ENCODE data around the gene ZNF740. TPM values are rescaled to one million over a fixed set of nuclear protein-coding genes. Genes with fewer than 3 reads are reported as not detected.

ZNF740 gene
- total RNA-seq, 2 experiments from 2014 or later = 31.6 to 58.2 TPM

GRCh38 chr12:53133722-53134121, 46.8 kb upstream of the ZNF740 start:
- H3K79me2 ChIP-seq (ENCODE audit: insufficient read depth, low read depth, low read length) = no peaks in the 10 kb centered on the region
- H3K9me2 ChIP-seq (ENCODE audit: insufficient read depth, low read length) = no peaks in the 10 kb centered on the region
- H2AFZ ChIP-seq (ENCODE audit: low read length) = no peak overlapping the region
- ChIA-PET POLR2A (no interaction called here), CTCF (ENCODE audit: unreplicated experiment) (no interaction called here)
- no peak overlapping the region for H3K4me3 ChIP-seq (ENCODE audit: low read depth, low read length, poor library complexity, severe bottlenecking)
- intact Hi-C loops (cut with micrococcal nuclease; ENCODE audit: unreplicated experiment) = no loop called here
- peaks cover 11% of the 10 kb centered on the region; the same call in 1 of the 2 replicates for H3K9me3 ChIP-seq (ENCODE audit: low read length)
- BruUV-seq (replicated peaks) = no TSS peak
- H3K4me2 ChIP-seq (ENCODE audit: low read length) = no peak overlapping the region
- no peak for DNase-seq (ENCODE audit: low spot score)
- no peak overlapping the region for H3K27ac ChIP-seq (ENCODE audit: low read depth, low read length, poor library complexity, severe bottlenecking)
- H4K20me1 ChIP-seq (ENCODE audit: insufficient read depth, low read length) = no peaks in the 10 kb centered on the region
- no peaks in the 10 kb centered on the region for H3K4me1 ChIP-seq (ENCODE audit: insufficient read depth, low read length, poor library complexity, severe bottlenecking)
- TF ChIP-seq CTCF (conservative IDR thresholded peaks at IDR 0.05; ENCODE audit: low read length) = no peak
- no peak for TF ChIP-seq EZH2phosphoT487 (IDR thresholded peaks at IDR 0.05; ENCODE audit: borderline replicate concordance, low read depth, low read length)
- no peaks in the 10 kb centered on the region for H3K36me3 ChIP-seq (ENCODE audit: insufficient read depth, low read length)

GRCh38 chr12:53143355-53143754, 37.2 kb upstream of the ZNF740 start:
- no peaks in the 10 kb centered on the region for H3K79me2 ChIP-seq (ENCODE audit: insufficient read depth, low read depth, low read length)
- no peak overlapping the region for H3K4me2 ChIP-seq (ENCODE audit: low read length)
- H3K36me3 ChIP-seq (ENCODE audit: insufficient read depth, low read length) = no peaks in the 10 kb centered on the region
- no peak for DNase-seq (ENCODE audit: low spot score)
- H3K9me2 ChIP-seq (ENCODE audit: insufficient read depth, low read length) = no peaks in the 10 kb centered on the region
- no peak overlapping the region for H2AFZ ChIP-seq (ENCODE audit: low read length)
- CTCF ChIA-PET (ENCODE audit: unreplicated experiment) = no interaction called here
- H3K9me3 ChIP-seq (ENCODE audit: low read length) = 0 out of 2 replicates have a peak, but pooled peaks cover 6% of the 10 kb centered on the region
- intact Hi-C loops (cut with micrococcal nuclease; ENCODE audit: unreplicated experiment) = no loop called here
- H3K4me1 ChIP-seq (ENCODE audit: insufficient read depth, low read length, poor library complexity, severe bottlenecking) = no peaks in the 10 kb centered on the region
- no peak for TF ChIP-seq EZH2phosphoT487 (IDR thresholded peaks at IDR 0.05; ENCODE audit: borderline replicate concordance, low read depth, low read length)
- TF ChIP-seq CTCF (conservative IDR thresholded peaks at IDR 0.05; ENCODE audit: low read length) = no peak
- no peaks in the 10 kb centered on the region for H4K20me1 ChIP-seq (ENCODE audit: insufficient read depth, low read length)
- H3K27ac ChIP-seq (ENCODE audit: low read depth, low read length, poor library complexity, severe bottlenecking) = no peak overlapping the region
- no peak overlapping the region for H3K4me3 ChIP-seq (ENCODE audit: low read depth, low read length, poor library complexity, severe bottlenecking)
- POLR2A ChIA-PET = interaction anchor here (0.6 to 0.7 kb wide), 4 partner anchors 8 to 124 kb away, joined by 3 to 5 read pairs (median 4); no protein-coding TSS in a partner anchor
- no TSS peak for BruUV-seq (replicated peaks)

- DNase-seq (ENCODE audit: low spot score) = no peak
- ChIA-PET POLR2A (interaction anchor here (0.6 to 1.3 kb wide), 3 partner anchors 15 to 108 kb away, joined by 3 to 4 read pairs (median 3); no protein-coding TSS in a partner anchor), CTCF (ENCODE audit: unreplicated experiment) (no interaction called here)
- Histone ChIP-seq H3K27ac (ENCODE audit: low read depth, low read length, poor library complexity, severe bottlenecking) (no peak overlapping the region), H3K9me3 (ENCODE audit: low read length) (no peaks in the 10 kb centered on the region), H3K79me2 (ENCODE audit: insufficient read depth, low read depth, low read length) (no peaks in the 10 kb centered on the region), H3K9me2 (ENCODE audit: insufficient read depth, low read length) (no peaks in the 10 kb centered on the region), H3K4me2 (ENCODE audit: low read length) (no peak overlapping the region), H2AFZ (ENCODE audit: low read length) (no peak overlapping the region), H3K4me3 (ENCODE audit: low read depth, low read length, poor library complexity, severe bottlenecking) (no peak overlapping the region), H3K4me1 (ENCODE audit: insufficient read depth, low read length, poor library complexity, severe bottlenecking) (no peaks in the 10 kb centered on the region), H4K20me1 (ENCODE audit: insufficient read depth, low read length) (no peaks in the 10 kb centered on the region), H3K36me3 (ENCODE audit: insufficient read depth, low read length) (no peaks in the 10 kb centered on the region)
- intact Hi-C loops (cut with micrococcal nuclease; ENCODE audit: unreplicated experiment) = no loop called here
- TF ChIP-seq CTCF (conservative IDR thresholded peaks at IDR 0.05; ENCODE audit: low read length) = no peak
- no peak for TF ChIP-seq EZH2phosphoT487 (IDR thresholded peaks at IDR 0.05; ENCODE audit: borderline replicate concordance, low read depth, low read length)
- BruUV-seq (replicated peaks) = no TSS peak
Observed at GRCh38 chr12:53145383-53146260, 34.9 kb upstream of the ZNF740 start.

Measured in OCI-LY7 (cell line).